Activated CD8-positive, alpha-beta memory T cell treated with anti-CD3 and anti-CD28 coated beads, Interleukin-2, amount 50 U/mL, for 24 hours (primary cell): ENCODE measurements around the gene PYGB.
"Not testable (repeated sequence)": the region's sequence is repeated elsewhere in the genome, so short reads cannot be mapped to it uniquely, and the experiment has no call there.

ENCODE experiments used
- DNase-seq: peaks from one replicate; pipeline ENCODE4 v3.0.0-alpha.2; 2020; ENCODE audit errors: extremely low read depth

The PYGB gene

DNA sequence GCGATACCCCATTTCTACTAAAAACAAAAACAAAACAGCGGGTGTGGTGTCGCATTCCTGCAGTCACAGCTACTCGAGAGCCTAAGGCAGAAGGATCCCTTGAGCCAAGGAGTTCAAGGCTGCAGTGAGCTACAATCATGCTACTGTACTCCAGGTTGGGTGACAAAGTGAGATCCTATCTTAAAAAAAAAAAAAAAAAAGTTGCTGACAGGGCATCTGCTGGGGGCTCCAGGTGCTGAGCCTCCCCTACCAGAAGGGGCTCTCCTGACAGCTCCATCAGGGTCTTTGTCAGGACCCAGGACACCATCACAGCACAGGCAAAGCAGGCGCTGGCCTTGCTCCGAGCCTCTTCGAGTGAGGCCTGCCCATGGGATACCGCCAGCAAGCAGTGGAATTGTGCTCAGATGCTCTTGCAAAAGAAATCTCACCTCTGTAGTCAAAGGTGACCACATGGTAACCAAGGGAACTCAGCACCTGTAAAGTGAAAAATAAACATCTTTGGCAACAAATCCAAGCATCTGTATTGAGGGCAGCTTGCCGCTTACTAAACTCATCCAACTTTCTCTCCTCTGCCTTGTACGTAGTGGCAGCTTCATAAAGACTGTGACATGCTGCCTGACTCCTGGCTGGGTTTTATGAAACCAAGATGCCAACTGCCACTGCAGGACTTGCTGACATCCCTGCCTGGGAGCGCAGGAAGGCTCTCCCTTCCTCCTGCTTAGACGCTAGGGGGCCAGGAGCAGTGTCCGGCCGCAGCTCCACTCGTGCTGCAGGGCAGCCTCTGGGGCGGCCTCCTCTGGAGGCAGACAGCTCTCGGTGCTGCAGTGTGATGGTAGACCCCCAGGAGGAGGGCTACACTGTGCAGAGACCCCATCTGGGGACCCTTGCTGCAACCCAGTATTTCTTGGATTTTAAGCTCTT lies 66.9 kb downstream of the PYGB start:
- DNase-seq = no peak

DNA sequence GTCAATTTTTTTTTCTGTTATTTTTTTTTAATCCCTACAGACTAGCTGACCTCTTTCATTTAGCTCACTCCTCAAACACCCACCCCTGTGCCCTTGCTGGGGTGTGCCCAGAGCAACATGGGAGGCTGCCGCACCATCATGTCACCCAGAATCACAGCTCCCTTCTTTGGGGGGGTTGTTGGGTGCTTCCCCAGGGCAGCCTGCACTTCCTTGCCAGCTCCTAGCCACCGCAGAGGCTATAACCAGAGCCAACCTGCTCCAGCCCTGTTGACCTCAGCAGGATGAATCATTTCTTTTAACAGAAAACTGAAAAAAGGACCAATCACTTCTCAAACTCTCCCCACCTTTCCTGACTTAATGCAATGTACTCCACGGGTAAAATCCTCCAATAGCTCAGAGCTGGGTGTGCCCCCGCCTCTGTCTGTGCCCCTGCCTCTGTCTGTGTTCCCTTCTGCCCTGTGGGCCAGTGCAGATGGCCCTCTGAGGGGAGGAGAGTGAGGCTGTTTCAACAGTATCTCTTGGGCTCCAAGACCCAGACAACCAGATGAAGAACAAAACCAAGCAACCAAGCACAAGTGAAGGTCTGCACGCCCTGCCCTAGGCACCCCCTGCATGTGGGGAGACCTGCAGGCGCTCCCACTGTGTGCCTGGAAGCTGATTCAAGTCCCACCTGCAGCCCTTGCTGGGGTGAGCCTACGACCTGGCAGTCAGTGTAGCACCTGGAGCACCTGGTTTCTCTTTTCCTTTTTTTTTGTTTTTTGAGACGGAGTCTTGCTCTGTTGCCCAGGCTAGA lies 67.7 kb downstream of the PYGB start:
- no peak for DNase-seq

DNA sequence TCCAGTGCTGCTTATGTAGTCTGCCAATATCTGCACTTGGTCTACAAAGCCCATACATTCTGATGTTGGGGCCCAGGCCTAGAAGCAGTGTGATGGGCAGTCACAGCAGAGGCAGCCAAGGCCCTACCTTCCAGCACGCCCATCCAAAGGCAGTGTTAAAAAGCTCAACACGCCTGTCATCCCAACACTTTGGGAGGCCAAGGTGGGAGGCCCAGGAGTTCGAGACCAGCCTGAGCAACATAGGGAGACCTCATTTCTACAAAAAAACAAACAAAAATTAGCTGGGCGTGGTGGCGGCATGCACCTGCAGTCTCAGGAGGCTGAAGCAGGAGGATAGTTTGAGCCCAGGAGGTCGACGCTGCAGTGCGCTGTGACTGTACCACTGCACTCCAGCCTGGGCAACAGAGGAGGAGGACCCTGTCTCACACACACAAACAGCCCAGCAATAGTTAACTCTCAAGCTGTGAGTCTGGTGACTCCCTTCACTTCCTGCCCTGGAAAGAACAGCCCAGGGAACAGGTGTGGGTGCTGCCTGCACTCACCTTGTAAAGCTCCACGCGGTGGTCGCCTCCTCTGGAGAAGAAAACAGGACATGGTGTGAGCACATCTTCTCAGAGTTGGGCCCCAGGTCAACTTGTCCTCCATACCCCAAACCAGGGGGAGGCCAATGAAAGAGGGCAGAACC lies 68.8 kb downstream of the PYGB start:
- no peak for DNase-seq

DNA sequence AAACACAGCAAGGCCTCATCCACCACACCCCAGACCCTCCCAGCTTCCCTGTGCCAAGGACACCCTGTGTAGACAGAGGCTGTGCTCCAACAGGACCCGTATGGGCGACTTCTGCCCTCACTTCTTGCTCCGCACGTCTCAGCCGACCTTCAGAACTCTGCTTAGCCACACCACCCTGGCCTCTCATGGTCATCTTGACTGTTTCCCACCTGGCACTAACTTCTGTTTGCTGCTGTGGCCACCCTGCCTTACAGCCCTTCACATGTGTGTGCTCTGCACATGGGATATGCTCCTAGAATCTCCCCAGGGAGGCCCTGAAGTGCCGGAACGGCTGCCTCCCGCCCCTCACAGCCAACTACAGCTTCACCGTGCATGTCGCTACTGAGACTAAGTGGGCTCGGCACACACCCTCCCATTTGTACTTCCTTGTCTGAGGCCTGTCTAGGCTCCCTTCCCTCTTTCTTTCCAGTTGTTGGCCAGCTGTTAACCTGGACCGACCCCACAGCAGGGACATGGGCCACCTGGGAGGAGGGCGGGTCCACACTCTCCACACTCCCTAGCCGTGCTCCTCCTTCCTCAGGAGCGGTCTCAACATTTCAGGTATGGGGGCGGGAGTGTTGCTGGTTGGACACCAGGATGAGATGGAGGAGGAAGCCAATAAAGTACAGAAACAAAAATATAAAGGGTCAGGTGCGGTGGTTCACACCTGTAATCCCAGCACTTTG lies 69.6 kb downstream of the PYGB start:
- no peak for DNase-seq

DNA sequence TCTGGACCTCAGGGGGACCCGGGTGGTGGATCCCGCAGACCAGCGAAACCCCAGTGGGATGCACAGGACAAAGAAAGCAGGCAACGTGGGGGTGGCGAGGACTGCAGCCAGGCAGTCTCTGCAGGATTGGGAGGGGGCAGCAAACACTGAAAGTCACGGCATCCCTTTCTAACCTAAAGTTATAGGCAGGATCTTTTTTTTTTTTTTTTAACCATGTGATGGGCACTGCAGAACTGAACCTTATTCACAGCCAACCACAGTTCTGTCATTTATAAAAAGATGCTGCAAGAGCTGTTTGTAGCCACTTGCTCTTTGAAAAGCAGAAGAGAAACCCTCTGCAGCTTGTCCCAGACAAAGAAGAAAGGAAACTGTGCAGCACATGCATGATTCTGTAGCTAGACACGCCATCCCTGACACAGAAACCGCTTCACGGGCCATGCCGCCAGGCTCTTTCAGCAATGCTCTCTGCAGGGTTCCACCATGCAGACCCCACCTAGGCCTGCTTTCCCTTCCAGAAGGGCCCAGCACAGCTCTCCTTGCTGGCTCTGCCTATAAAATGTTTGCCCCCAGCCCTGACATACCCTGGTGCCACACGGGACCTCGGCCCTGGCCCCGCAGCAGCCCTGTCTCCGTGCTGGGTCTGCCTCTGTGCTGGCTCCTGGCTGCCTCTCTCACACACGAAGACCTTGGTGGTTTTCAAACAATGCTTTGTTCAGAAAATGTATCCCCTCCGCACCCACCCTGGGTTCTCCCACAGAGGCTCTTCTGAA lies 70.8 kb downstream of the PYGB start:
- DNase-seq = no peak

DNA sequence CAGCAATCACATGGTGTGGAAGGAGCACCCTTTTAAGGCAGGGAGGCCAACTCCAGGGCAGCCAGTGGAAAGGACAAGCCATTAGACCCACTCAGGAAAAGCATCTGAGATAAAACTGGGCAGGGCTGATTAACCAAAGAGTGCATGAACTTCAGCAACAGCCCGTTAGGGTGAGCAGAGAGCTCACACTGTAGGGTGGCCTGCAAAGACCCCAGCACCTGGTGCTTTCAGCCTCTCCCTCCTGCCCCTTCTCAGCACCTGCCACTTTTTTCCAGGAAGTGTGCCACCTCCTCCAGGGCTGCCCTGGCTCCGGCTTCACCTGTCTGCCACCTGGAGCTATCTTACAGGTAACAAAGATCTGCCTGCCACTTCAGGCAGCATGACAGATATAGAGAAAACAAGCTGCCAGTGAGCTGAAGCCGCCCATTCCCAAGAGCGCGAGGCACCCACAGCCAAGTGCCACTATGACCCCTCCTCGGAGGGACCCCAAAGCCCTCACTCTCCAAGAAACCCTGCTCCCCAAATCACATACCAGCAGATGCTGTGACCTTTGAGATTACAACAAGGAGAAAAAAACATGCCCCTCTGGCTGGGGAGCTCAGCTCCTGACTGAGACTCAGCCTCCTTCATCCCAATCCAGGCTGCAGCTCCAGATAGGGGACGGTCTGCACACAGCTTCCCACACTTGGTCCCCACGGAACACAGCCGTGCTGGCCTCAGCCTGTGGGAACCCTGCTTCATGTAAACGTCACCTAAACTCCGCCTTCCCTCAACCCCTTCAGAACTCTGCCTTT lies 71.6 kb downstream of the PYGB start:
- no peak for DNase-seq

DNA sequence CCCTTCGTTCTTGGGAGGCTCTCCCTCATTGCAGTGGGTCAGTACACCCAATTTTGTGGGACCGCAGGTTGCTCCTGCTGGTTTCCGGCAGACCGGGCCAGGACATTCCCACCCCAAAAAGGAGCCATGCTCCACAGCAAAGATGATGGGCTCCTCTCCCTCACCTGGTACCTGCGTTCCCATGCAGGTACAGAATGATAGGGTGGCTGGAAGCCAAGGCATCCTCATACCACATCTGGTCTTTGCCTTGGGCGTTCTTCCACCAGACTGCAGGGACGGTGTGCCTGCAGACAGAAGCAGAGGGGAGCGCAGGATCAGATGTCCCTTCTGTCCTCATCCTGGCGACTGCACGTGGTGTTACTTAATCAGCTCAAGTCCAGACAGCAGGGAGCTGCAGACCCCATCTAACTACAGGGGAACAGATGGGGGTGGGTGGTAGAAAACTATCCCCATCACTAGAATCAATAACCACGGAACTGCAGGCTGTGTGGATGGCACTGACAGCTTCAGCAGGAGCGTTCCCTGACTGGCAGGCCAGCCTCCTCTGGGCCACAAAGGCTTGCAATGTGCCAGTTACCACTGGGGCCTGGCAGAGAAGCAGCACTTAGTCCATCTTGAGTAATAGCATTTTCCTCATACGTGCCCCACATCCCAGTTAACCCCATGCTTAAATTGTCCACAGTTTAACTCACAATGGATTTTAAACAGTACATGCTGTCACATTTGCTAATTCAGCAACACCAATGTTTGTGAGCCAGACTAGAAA lies 72.3 kb downstream of the PYGB start:
- DNase-seq = no peak

DNA sequence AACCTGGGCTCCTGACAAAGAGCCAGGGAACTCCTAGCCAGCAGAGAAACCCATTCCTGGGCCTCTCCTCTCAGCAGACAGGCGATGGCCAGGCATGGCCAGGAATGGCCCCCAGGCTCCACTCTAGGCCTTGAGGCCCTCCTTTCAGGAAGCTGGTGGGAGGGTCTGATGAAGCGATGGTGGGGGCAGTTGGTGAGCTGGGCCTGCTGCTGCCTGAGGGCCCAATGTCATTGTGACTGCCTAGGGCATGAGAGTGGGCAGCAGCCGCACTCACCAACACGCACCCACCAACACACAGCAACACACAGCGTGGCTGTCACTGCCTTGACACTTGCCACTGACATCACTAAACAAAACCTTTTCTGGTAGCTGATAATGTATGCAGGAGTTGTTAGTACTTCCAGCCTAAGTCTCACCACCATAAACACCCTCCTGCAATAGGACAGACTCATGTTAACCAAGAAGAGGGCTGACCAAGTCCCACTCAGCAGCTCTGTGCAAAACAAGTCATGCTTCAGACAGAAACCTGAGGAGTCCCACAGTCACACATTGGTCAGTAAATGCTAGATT lies 73.5 kb downstream of the PYGB start:
- DNase-seq = no peak

DNA sequence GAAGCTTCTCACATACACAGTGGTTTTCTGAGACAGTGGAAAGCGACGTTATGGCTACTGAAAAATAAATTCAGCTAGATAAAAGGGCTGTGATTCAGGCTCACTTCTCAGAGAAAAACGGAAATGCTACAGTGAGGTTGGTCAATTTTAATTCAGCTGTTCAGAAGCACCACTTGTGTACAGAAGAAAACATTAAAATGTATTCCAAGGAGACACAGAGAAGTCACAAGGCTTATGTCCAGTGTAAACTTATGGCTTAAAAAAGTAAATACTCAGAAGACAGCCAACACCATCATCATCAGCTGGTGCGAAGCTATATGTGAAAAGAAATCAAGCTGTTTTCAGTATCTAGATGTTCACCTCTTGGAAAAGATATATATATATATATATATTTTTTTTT lies 74.1 kb downstream of the PYGB start:
- no peak for DNase-seq

DNA sequence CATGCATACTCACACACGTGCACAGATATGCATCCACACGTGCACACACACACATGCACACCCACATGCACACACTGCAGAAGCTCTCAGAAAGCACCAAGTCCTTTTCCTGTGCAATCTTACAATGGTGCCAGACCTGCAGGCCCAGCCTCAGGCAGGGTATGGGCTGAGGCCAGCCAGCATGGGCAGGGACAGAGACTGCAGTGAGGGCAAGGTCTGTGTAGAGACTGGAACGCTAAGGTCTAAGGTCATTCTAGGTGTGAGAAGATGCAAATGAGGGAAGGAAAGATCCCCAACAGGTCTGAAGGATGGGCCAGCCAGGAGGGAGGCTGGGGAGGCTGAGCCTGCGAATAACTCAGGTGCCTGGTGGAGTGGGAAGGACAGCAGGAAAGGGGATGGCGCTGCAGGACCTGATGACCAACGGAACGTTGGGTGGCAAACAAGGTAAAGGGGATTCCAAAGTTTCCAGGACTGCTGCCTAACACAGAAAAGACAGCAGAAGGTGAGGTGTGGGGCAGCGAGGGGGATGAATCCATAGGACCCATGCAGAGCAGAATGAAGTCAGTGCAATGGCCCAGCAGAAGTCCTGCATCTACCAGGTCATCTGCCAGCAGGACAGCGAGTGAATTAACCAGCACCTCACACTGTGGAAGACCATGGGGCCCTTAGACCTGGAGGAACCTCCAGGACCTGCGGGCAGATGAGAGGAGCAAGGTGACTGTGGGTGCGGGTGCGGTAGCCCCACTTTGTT lies 75.8 kb downstream of the PYGB start:
- no peak for DNase-seq

DNA sequence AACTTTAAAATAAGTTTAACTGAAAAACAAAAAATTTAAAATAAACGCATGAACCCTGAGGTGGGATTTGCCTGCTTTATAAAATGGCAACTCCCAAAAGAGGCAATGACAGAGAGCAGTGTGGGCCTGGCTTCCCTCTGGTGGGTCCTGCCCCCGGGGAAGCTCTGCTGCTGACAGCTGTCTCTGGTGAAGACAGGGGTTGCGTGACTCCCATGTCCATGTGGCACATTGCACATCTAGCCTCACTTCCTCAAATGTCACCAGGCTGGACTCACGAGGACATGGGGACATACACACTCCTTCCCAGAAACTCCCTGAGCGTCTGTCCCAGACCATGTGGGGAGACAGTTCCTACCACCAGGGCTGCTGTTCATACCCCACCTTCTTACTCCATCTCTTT lies 76.5 kb downstream of the PYGB start:
- DNase-seq = no peak

DNA sequence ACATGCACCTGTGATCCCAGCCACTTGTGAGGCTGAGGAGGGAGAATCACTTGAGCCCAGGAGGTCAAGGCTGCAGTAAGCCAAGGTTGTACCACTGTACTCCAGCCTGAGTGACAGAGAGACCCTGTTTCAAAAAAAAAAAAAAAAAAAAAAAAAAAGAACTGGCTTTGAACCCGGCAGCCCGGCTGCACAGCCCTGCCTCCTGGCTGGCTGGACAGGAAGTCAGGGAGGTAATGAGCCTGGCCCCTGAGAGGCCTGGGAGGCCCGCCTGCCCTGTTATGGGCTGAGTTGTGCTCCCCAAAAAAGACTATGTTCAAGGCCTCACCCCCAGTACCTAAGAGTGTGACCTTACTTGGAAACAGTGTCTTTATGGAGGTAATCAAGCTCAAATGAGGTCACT lies 77.2 kb downstream of the PYGB start:
- DNase-seq = no peak

DNA sequence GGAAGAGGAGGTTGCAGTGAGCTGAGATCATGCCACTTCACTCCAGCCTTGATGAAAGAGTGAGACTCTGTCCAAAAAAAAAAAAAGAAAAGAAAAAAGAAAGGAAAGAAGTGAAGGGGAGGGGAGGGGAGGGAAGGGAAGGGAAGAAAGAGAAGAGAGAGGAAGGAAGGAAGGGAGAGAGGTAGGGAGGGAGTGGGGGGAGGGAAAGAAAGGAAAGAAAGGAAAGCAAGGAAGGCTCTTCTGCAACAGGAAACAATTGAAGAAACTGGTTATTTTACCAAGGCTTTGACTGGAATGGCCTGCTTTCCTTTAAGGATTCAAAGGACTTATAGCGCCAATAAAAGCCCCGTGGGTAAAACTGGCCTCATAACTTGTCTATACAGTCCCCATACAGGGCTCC lies 78.1 kb downstream of the PYGB start:
- no peak for DNase-seq

GRCh38 chr20:25327521-25328235 lies 79.8 kb downstream of the PYGB start:
- no peak for DNase-seq

DNA sequence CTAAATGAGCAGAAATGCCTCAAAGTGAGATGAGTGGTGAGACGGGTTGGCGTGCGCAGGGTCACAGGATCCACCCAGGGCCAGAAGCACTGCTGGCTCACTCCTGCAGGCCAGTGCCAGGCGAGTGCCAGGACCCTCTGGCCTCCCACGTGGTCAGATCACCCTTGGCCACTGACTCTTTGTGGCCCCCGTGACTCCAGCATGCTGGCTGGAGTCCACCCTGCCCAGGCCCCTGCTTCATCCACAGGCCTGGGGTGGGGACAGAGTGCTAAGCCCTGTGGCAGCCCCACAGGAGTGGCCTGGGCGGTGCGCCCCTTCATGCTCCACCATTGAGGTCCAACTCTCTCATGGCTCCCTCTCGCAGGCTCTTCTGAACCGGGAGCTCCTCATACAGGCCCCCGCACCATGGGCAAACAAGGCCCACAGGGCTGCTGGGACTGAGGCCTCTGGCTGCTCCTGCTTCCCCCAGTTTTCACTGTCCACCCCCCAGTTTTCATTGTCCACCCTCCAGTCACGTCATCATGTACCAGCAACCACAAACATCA lies 81.1 kb downstream of the PYGB start:
- no peak for DNase-seq

- not testable (repeated sequence) for DNase-seq
Measured at GRCh38 chr20:25334972-25335371, 87.1 kb downstream of the PYGB start.
